ENCODE data around the gene RNASE11.

DNA sequence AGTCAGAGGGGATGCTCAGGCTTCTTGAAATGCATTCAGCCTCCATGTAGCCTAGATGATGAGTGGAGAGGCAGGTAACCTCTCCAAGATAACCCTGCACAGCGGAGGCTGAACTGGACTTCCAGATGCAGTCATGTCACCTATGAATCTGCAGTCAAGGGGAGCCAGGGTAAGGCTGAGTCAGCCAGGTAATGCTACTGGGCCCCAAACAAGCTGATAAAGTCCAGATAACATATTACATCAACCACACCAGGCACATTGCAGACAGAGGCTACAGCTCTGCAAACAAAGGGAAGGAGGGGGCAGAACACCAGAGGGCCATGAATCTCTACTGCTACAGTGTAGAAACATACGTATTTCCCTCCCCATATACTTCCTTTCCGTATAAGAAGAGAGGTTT, 40.9 kb downstream of the RNASE11 start:
- TF ChIP-seq, protein P1, sequence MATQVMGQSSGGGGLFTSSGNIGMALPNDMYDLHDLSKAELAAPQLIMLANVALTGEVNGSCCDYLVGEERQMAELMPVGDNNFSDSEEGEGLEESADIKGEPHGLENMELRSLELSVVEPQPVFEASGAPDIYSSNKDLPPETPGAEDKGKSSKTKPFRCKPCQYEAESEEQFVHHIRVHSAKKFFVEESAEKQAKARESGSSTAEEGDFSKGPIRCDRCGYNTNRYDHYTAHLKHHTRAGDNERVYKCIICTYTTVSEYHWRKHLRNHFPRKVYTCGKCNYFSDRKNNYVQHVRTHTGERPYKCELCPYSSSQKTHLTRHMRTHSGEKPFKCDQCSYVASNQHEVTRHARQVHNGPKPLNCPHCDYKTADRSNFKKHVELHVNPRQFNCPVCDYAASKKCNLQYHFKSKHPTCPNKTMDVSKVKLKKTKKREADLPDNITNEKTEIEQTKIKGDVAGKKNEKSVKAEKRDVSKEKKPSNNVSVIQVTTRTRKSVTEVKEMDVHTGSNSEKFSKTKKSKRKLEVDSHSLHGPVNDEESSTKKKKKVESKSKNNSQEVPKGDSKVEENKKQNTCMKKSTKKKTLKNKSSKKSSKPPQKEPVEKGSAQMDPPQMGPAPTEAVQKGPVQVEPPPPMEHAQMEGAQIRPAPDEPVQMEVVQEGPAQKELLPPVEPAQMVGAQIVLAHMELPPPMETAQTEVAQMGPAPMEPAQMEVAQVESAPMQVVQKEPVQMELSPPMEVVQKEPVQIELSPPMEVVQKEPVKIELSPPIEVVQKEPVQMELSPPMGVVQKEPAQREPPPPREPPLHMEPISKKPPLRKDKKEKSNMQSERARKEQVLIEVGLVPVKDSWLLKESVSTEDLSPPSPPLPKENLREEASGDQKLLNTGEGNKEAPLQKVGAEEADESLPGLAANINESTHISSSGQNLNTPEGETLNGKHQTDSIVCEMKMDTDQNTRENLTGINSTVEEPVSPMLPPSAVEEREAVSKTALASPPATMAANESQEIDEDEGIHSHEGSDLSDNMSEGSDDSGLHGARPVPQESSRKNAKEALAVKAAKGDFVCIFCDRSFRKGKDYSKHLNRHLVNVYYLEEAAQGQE (tag by site-specific recombination; IDR thresholded peaks at IDR 0.05) = no peak
- TF ChIP-seq, protein P2, sequence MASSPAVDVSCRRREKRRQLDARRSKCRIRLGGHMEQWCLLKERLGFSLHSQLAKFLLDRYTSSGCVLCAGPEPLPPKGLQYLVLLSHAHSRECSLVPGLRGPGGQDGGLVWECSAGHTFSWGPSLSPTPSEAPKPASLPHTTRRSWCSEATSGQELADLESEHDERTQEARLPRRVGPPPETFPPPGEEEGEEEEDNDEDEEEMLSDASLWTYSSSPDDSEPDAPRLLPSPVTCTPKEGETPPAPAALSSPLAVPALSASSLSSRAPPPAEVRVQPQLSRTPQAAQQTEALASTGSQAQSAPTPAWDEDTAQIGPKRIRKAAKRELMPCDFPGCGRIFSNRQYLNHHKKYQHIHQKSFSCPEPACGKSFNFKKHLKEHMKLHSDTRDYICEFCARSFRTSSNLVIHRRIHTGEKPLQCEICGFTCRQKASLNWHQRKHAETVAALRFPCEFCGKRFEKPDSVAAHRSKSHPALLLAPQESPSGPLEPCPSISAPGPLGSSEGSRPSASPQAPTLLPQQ (tag by site-specific recombination; IDR thresholded peaks at IDR 0.05) = no peak
- TF ChIP-seq ZNF174 (tag by site-specific recombination; IDR thresholded peaks at IDR 0.05) (no peak), ZNF335 (tag by site-specific recombination; conservative IDR thresholded peaks at IDR 0.05) (no peak), MEIS1 (CRISPR knock-in tag; IDR thresholded peaks at IDR 0.05; ENCODE audit: borderline replicate concordance) (no peak), ZNF354C (tag by site-specific recombination; IDR thresholded peaks at IDR 0.05; ENCODE audit: borderline replicate concordance, low read depth) (no peak), ZNF239 (tag by site-specific recombination; IDR thresholded peaks at IDR 0.05) (no peak), ZNF394 (tag by site-specific recombination; IDR thresholded peaks at IDR 0.05; ENCODE audit: borderline replicate concordance) (no peak), ZNF146 (tag by site-specific recombination; IDR thresholded peaks at IDR 0.05) (no peak)
- TF ChIP-seq, protein P3, sequence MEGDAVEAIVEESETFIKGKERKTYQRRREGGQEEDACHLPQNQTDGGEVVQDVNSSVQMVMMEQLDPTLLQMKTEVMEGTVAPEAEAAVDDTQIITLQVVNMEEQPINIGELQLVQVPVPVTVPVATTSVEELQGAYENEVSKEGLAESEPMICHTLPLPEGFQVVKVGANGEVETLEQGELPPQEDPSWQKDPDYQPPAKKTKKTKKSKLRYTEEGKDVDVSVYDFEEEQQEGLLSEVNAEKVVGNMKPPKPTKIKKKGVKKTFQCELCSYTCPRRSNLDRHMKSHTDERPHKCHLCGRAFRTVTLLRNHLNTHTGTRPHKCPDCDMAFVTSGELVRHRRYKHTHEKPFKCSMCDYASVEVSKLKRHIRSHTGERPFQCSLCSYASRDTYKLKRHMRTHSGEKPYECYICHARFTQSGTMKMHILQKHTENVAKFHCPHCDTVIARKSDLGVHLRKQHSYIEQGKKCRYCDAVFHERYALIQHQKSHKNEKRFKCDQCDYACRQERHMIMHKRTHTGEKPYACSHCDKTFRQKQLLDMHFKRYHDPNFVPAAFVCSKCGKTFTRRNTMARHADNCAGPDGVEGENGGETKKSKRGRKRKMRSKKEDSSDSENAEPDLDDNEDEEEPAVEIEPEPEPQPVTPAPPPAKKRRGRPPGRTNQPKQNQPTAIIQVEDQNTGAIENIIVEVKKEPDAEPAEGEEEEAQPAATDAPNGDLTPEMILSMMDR (tag by site-specific recombination; IDR thresholded peaks at IDR 0.05) = no peak
- TF ChIP-seq, protein P4, sequence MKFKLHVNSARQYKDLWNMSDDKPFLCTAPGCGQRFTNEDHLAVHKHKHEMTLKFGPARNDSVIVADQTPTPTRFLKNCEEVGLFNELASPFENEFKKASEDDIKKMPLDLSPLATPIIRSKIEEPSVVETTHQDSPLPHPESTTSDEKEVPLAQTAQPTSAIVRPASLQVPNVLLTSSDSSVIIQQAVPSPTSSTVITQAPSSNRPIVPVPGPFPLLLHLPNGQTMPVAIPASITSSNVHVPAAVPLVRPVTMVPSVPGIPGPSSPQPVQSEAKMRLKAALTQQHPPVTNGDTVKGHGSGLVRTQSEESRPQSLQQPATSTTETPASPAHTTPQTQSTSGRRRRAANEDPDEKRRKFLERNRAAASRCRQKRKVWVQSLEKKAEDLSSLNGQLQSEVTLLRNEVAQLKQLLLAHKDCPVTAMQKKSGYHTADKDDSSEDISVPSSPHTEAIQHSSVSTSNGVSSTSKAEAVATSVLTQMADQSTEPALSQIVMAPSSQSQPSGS (tag by site-specific recombination; IDR thresholded peaks at IDR 0.05; ENCODE audit: low read depth) = no peak
- TF ChIP-seq, protein P5, sequence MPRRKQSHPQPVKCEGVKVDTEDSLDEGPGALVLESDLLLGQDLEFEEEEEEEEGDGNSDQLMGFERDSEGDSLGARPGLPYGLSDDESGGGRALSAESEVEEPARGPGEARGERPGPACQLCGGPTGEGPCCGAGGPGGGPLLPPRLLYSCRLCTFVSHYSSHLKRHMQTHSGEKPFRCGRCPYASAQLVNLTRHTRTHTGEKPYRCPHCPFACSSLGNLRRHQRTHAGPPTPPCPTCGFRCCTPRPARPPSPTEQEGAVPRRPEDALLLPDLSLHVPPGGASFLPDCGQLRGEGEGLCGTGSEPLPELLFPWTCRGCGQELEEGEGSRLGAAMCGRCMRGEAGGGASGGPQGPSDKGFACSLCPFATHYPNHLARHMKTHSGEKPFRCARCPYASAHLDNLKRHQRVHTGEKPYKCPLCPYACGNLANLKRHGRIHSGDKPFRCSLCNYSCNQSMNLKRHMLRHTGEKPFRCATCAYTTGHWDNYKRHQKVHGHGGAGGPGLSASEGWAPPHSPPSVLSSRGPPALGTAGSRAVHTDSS (tag by site-specific recombination; IDR thresholded peaks at IDR 0.05) = no peak
- TF ChIP-seq, protein P6, sequence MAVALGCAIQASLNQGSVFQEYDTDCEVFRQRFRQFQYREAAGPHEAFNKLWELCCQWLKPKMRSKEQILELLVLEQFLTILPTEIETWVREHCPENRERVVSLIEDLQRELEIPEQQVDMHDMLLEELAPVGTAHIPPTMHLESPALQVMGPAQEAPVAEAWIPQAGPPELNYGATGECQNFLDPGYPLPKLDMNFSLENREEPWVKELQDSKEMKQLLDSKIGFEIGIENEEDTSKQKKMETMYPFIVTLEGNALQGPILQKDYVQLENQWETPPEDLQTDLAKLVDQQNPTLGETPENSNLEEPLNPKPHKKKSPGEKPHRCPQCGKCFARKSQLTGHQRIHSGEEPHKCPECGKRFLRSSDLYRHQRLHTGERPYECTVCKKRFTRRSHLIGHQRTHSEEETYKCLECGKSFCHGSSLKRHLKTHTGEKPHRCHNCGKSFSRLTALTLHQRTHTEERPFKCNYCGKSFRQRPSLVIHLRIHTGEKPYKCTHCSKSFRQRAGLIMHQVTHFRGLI (tag by site-specific recombination; IDR thresholded peaks at IDR 0.05) = no peak

Measured in HEK293 (cell line).